GM12872 (cell line): ENCODE data around the gene FLII.
A peak's percentile ranks its signal among the peaks of the same experiment; 100 is the strongest.

ENCODE experiments used
- TF ChIP-seq, protein P1 (sequence below): IDR thresholded peaks from 3 replicates; pipeline ENCODE4 v1.5.1; 2011; ENCODE audit warnings: low read depth, mild to moderate bottlenecking, low read length, moderate library complexity; ENCODE audit not compliant: insufficient read depth

The FLII gene

GRCh38 chr17:18217412-18218015 lies 41.0 kb downstream of the FLII start:
- TF ChIP-seq, protein P1, sequence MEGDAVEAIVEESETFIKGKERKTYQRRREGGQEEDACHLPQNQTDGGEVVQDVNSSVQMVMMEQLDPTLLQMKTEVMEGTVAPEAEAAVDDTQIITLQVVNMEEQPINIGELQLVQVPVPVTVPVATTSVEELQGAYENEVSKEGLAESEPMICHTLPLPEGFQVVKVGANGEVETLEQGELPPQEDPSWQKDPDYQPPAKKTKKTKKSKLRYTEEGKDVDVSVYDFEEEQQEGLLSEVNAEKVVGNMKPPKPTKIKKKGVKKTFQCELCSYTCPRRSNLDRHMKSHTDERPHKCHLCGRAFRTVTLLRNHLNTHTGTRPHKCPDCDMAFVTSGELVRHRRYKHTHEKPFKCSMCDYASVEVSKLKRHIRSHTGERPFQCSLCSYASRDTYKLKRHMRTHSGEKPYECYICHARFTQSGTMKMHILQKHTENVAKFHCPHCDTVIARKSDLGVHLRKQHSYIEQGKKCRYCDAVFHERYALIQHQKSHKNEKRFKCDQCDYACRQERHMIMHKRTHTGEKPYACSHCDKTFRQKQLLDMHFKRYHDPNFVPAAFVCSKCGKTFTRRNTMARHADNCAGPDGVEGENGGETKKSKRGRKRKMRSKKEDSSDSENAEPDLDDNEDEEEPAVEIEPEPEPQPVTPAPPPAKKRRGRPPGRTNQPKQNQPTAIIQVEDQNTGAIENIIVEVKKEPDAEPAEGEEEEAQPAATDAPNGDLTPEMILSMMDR = peak; percentile 99

DNA sequence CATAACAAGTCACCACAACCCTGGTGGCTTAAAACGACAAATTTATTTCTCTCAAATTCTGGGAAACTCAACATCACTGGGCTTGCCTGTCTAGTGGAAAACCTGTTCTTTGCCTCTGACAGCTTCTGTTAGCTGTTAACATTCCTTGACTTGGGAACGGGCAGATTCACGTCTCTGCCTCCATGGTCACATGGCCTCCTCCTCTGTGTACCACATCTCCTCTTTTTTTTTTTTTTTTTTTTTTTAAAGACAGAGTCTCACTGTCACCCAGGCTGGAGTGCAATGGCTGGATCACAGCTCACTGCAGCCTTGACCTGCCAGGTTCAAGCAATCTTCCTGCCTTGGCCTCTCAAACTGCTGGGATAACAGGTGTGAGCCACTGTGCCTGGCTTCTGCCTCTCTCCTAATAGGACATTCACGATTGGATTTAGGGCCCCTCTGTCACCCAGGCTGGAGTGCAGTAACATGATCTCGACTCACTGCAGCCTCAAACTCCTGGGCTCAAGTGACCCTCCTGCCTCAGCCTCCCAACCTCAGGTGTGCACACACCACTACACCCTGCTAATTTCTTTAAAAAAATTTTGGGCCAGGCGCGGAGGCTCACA lies 44.8 kb downstream of the FLII start:
- TF ChIP-seq, protein P1 = no peak

- TF ChIP-seq, protein P1 = no peak
Measured at GRCh38 chr17:18208092-18208491, 50.4 kb downstream of the FLII start.

GRCh38 chr17:18206962-18207361 lies 51.6 kb downstream of the FLII start:
- TF ChIP-seq, protein P1 = no peak

DNA sequence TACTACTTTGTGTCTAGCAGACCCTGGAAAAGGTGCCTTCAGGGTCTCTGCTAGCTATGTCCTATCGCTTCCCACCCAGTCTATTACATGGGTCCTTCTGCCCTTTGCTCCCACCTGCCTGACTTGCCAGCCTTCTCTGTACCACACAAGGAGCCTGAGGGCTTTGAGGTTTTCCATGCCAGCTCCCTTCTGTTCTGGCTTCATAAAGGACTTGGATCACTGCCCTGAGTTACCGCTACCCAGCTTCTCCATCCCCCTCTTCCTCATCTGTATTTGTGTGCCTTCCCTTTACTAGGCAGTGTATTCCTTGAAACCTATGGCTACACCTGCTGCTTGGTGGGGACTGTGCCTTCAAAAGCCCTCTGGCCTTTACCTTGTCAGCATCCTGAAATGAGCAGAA lies 52.7 kb downstream of the FLII start:
- TF ChIP-seq, protein P1 = no peak

DNA sequence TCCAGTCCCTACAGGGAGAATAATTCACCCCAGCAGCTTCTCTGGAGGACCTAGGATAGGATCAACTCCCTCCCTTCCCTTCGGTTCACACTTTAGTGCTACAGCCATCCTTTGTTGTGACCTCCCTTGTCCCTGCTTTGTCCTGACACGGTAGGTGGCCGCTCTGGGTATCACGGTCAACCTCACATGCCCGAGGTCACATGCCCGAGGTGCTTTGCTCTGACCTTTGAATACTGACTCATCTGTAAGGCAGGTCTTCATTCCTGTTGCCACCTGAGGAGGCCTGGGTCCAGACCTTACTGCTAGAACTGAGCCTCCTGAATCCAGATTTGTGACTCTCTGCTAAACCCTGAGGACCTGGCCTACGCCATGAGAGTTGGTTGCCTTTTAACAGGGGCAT lies 55.2 kb downstream of the FLII start:
- TF ChIP-seq, protein P1 = no peak

DNA sequence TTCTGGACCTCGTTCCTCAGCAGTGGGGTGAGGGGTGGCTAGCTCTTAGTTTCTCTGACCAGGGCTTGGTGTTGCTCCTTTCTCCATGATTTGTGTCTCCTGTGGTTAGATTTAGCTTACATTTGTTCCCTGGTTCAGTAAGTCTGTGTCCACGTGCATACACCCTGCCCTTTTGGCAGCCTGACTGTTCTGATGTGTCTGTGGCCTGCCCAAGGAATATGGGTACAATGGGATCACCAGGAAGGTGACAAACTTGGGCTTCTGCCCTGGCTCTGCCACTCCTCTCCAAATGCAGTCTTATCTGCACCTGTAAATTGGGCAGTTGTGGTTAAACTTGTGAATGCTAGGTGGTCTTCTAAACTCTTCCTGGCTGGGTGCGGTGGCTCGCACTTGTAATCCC lies 57.4 kb downstream of the FLII start:
- TF ChIP-seq, protein P1 = no peak

GRCh38 chr17:18198530-18198929 lies 60.0 kb downstream of the FLII start:
- TF ChIP-seq, protein P1 = no peak
